RWPE1 (cell line): ENCODE data around the gene STX1A.
A peak's percentile ranks its signal among the peaks of the same experiment; 100 is the strongest.

ENCODE experiments used
- CTCF ChIA-PET: fragments of 350-600 bp; sonication (Branson Sonifier 250); formaldehyde crosslinking; extraction: SDS; loops from one replicate; lab custom pipeline; 2021; lab: Yijun Ruan, JAX
- POLR2A ChIA-PET: fragments of 400-600 bp; formaldehyde crosslinking; extraction: SDS; loops from one replicate; lab custom pipeline; 2020; ENCODE audit warnings: antibody characterized with exemption; ENCODE audit not compliant: low non-redundant PET; lab: Yijun Ruan, JAX
- DNase-seq: peaks from one replicate; pipeline ENCODE4 v3.0.0; 2012; ENCODE audit warnings: low spot score
- H3K27ac ChIP-seq: fragments of 450-650 bp; 2 replicates; pipeline ENCODE4 v1.5.1; 2017
- TF ChIP-seq, protein P1 (sequence below): fragments of 450-650 bp; conservative IDR thresholded peaks from 2 replicates; pipeline ENCODE4 v1.5.1; 2017; ENCODE audit warnings: low read depth, mild to moderate bottlenecking

Gene STX1A

DNA sequence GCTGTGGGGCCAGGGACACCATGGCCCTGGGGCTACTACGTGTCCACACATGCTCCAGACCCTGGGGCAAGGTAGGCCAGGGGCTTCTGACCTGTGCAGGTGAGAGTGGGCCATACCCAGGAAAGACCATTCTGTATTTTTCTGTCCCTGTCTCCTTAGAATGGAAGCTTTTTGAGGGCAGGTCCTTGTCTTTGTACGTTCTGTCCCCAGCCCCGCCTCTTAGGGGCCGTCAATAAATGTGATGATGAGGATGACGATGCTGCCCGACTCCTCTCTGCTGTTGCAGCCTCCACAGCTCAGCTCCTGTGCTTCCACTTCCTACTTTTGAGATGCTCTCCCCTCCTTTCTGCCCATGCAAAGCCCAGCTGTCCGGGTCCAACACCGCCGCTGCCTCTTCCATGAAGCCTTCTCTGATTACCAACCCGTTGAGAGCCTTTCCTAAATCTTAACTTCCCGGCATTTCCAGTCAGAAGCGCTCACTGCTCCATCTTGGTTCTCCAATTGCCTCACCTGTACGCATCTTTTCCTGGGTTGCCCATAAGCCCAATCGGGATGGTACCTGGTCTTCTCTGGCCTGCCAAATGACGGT is 47.5 kb downstream of the STX1A start:
- TF ChIP-seq, protein P1, sequence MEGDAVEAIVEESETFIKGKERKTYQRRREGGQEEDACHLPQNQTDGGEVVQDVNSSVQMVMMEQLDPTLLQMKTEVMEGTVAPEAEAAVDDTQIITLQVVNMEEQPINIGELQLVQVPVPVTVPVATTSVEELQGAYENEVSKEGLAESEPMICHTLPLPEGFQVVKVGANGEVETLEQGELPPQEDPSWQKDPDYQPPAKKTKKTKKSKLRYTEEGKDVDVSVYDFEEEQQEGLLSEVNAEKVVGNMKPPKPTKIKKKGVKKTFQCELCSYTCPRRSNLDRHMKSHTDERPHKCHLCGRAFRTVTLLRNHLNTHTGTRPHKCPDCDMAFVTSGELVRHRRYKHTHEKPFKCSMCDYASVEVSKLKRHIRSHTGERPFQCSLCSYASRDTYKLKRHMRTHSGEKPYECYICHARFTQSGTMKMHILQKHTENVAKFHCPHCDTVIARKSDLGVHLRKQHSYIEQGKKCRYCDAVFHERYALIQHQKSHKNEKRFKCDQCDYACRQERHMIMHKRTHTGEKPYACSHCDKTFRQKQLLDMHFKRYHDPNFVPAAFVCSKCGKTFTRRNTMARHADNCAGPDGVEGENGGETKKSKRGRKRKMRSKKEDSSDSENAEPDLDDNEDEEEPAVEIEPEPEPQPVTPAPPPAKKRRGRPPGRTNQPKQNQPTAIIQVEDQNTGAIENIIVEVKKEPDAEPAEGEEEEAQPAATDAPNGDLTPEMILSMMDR, result no peak
- ChIA-PET CTCF (interaction anchor here (0.7 to 1.7 kb wide), 2 partner anchors 43 to 65 kb away, joined by 3 to 7 read pairs; no protein-coding TSS in a partner anchor), POLR2A (no interaction called here)
- no peak overlapping the region for H3K27ac ChIP-seq
- DNase-seq, result no peak

DNA sequence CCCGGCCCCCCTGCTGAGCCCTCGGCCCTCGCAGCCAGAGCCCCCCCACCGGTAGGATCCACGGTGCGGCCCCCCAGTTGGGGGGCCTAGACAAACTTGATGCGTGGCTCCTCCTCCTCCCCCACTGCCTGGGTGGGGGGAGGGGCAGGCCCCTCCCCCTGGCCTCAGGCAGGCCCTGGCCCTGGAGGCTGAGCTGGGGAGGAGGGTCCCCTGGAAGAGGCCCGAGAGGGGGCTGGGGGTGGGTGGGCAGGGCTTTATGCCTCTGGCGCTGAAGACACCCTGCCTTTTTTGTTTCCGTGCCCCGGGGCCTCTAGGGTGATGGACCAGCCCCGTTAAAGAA is 48.2 kb downstream of the STX1A start:
- TF ChIP-seq, protein P1, result no peak
- POLR2A ChIA-PET, result no interaction called here
- CTCF ChIA-PET, result interaction anchor here (1.7 to 2.8 kb wide), 2 partner anchors 42 to 64 kb away, joined by 7 to 19 read pairs; no protein-coding TSS in a partner anchor
- DNase-seq, result no peak
- no peak overlapping the region for H3K27ac ChIP-seq

DNA sequence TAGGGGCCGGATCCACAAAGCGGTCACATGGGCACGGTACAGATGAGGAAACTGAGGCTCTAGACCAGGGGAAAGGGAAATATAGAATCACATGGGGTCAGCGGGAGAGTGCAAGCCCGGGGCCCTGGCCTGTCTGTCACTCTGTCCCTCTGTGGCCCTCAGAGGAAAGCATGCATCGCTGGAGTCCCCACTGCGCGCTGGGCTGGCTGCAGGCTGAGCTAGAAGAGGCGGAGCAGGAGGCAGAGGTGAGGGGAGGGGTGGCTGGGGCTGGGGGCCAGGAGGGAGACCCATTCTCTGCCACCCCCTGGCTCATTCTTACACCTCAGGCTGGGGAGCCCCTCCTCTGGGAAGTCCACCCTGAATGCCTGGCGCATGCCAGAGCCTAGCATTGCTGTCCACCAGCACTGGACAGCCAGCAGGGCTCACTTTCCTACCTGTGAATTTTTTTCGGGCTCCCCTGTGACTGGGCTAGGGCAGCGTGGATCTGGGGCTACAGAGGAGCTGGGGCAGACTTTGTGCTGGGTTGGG is 49.5 kb downstream of the STX1A start:
- ChIA-PET CTCF (interaction anchor here (1.7 to 2.8 kb wide), 2 partner anchors 41 to 63 kb away, joined by 7 to 19 read pairs; no protein-coding TSS in a partner anchor), POLR2A (no interaction called here)
- TF ChIP-seq, protein P1, result no peak
- H3K27ac ChIP-seq, result peak overlapping the region; percentile 13; the same call in 1 of the 2 replicates
- DNase-seq, result no peak

DNA sequence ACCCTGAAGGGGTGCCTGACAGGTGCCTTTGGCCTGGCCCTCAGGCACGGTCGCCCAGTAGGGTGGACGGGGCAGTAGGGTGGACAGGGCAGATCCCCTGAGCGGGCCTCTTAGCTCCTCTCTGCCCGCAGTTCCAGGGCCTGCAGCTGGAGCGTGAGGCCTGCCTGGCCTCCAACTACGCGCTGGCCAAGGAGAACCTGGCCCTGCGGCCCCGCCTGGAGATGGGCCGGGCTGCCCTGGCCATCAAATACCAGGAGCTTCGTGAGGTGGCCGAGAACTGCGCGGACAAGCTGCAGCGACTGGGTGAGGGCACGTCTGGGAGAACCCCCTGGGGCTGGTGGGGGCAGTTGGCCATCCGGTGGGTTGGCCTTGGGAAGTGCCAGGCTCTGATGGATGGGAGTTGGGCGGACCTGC is 50.2 kb downstream of the STX1A start:
- POLR2A ChIA-PET, result no interaction called here
- DNase-seq, result no peak
- TF ChIP-seq, protein P1, result no peak
- H3K27ac ChIP-seq, result no peak overlapping the region
- CTCF ChIA-PET, result interaction anchor here (0.6 to 2.8 kb wide), 3 partner anchors 40 to 62 kb away, joined by 3 to 19 read pairs (median 10); partner anchors contain the start of gene STX1A

DNA sequence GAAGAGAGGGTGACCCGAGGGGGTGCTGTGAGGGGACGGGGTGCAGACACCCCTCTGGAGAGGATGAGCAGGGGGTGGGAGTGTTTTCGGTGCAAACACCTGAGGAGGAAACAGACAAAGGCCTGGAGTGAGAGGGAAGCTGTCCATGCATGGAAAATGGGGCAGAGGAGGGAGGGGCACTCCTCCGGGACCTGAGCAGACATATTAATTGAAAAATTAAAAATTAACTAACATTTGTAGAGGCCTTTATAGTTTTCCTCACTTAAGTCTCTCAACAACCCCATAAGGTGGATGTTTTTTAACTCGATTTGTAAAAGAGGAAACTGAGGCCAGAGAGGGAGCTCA is 50.6 kb downstream of the STX1A start:
- DNase-seq, result no peak
- TF ChIP-seq, protein P1, result no peak
- ChIA-PET POLR2A (no interaction called here), CTCF (interaction anchor here (0.5 to 2.8 kb wide), 4 partner anchors 40 to 62 kb away, joined by 3 to 19 read pairs (median 8); partner anchors contain the start of gene STX1A)
- peak overlapping the region; percentile 44; the same call in 1 of the 2 replicates for H3K27ac ChIP-seq

DNA sequence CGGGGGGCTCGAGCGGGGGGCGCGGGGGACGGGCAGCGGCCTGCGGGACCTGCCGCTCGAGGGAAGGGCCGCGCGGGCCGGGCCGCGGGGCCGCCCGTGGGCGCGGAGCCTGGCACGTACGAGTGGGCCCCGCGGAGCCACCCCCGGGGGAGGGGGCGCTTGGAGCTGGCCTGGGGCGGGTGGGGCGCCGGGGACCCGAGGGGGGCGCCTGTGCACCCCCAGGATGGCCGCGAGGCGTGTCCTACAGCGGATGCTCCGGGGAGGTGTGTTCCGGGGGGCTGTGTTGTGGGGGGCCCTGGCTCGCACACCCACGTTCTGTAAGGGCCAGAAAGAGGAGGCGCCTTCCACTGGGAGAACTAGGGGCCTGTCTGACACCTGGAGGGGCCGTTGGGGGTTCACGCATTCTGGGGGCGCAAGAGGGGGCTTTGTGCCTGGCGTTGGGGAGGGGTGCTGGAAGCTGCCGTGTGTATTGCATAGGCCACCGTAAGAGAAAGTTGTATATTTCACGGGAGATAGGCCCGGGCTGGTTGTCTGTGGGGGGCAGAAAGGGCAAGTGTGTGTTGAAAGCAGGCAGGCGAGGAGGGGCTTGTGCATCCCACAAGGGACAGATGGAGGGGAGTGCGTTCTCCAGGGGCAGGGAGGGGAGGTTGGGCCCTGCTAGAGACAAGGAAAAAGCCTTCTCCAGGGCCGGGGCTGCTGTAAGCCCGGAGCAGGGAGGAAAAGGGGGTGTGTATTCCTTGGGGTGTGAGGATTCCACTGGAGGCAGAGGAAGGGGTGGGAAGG is 51.2 kb downstream of the STX1A start:
- CTCF ChIA-PET, result interaction anchor here (0.5 to 2.6 kb wide), 15 partner anchors 8 to 63 kb away, joined by 3 to 16 read pairs (median 4); partner anchors contain the start of genes MLXIPL and STX1A
- peak overlapping the region; percentile 44; the same call in 1 of the 2 replicates for H3K27ac ChIP-seq
- TF ChIP-seq, protein P1, result no peak
- POLR2A ChIA-PET, result no interaction called here
- no peak for DNase-seq
